Endodermal cell (in vitro differentiated cells): ENCODE data around the gene LYRM4. TPM values are rescaled to one million over a fixed set of nuclear protein-coding genes. Genes with fewer than 3 reads are reported as not detected.

Experiments used
- DNase-seq: peaks from one replicate; pipeline ENCODE4 v3.0.0-alpha.2; 2017
- H3K27ac ChIP-seq: 2 replicates; pipeline ENCODE4 v1.5.1; 2013; ENCODE audit warnings: mild to moderate bottlenecking, low read depth, low read length, moderate library complexity
- H3K27me3 ChIP-seq: 2 replicates; pipeline ENCODE4 v1.6.1; 2013; ENCODE audit warnings: mild to moderate bottlenecking, low read length, moderate library complexity; ENCODE audit not compliant: insufficient read depth, control insufficient read depth, poor library complexity, severe bottlenecking
- H3K36me3 ChIP-seq: 2 replicates; pipeline ENCODE4 v1.7.0; 2013; ENCODE audit warnings: mild to moderate bottlenecking, low read length, moderate library complexity; ENCODE audit not compliant: control insufficient read depth, insufficient read depth
- H3K4me1 ChIP-seq: one replicate; pipeline ENCODE4 v1.7.0; 2013; ENCODE audit warnings: low read length; ENCODE audit not compliant: control insufficient read depth, insufficient read depth
- H3K4me3 ChIP-seq: 2 replicates; pipeline ENCODE4 v1.5.1; 2013; ENCODE audit warnings: mild to moderate bottlenecking, low read length, moderate library complexity
- H3K9ac ChIP-seq: 2 replicates; pipeline ENCODE4 v1.6.1; 2013; ENCODE audit warnings: mild to moderate bottlenecking, low read length, moderate library complexity; ENCODE audit not compliant: poor library complexity, severe bottlenecking; ENCODE audit errors: extremely low read depth
- H3K9me3 ChIP-seq: 2 replicates; pipeline ENCODE4 v1.6.1; 2013; ENCODE audit warnings: mild to moderate bottlenecking, low read length, moderate library complexity; ENCODE audit not compliant: control insufficient read depth
- H3K27ac Mint-ChIP-seq: 2 replicates; pipeline ENCODE4 v1.8.0; 2020; ENCODE audit warnings: mixed read lengths
- H3K27me3 Mint-ChIP-seq: 2 replicates; pipeline ENCODE4 v1.8.0; 2021; ENCODE audit warnings: mild to moderate bottlenecking, mixed read lengths; ENCODE audit not compliant: insufficient read depth
- H3K36me3 Mint-ChIP-seq: 2 replicates; pipeline ENCODE4 v1.8.0; 2020; ENCODE audit warnings: low read depth, mixed read lengths
- H3K4me1 Mint-ChIP-seq: 2 replicates; pipeline ENCODE4 v1.8.0; 2020; ENCODE audit warnings: mixed read lengths
- H3K4me3 Mint-ChIP-seq: 2 replicates; pipeline ENCODE4 v1.8.0; 2020; ENCODE audit warnings: mild to moderate bottlenecking, moderate library complexity, mixed read lengths
- H3K9me3 Mint-ChIP-seq: 2 replicates; pipeline ENCODE4 v1.8.0; 2020; ENCODE audit warnings: mild to moderate bottlenecking, mixed read lengths
- WGBS, 2 experiments: methylation state at CpG; one replicate each; pipeline versions ENCODE4 v1.1.5 to v1.1.7; 2013; ENCODE audit warnings: missing lambda C conversion rate in 2 of 2, mixed read lengths in 1 of 2; ENCODE audit not compliant: insufficient coverage in 1 of 2, insufficient read length in 1 of 2; 5-methylcytosine and 5-hydroxymethylcytosine counted together
- total RNA-seq, 2 donors: library from RNA; stranded (reverse); fragmentation: NEBNext Ultra II Directional in 1 of 2; extraction: Animal tissue kit (Norgen Biotek cat#: 25700) in 1 of 2; gene quantifications; 2 replicates in 1 of 2; 3 replicates in 1 of 2; pipeline ENCODE4 v1.2.1, GENCODE V29; 2021
- TF ChIP-seq, protein P1 (sequence below): fragments of 200-600 bp; sonication (generic); conservative IDR thresholded peaks from 2 replicates; pipeline ENCODE4 v1.5.0; 2021; ENCODE audit warnings: antibody characterized with exemption, mild to moderate bottlenecking

The LYRM4 gene
- total RNA-seq, 2 donors from 2014 or later = 32.1 to 44.3 TPM

DNA sequence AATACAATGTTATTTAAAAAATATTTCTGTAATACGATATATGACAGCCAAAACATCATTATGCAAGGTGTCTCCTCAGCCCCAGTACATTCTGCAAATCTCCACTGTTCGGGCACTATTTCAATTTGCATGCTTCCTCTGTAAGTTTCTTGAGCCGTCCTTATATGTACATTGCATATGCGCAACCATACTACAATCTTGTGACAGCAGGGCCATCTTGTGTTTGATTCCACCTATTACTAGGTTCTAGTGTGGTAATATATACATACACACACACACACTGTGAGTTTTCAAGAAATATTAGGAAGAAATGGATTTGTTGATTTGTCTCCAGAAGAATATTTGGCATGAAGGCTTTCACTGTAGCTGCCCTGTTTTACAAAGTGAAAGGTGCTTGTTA lies 9.8 kb downstream of the LYRM4 start:
- Mint-ChIP-seq H3K27ac (no peak overlapping the region), H3K27me3 (no peaks in the 10 kb centered on the region), H3K4me1 (peaks cover 16% of the 10 kb centered on the region), H3K36me3 (peaks cover 27% of the 10 kb centered on the region), H3K9me3 (peaks cover 5% of the 10 kb centered on the region), H3K4me3 (no peak overlapping the region)
- H3K9ac ChIP-seq = no peak overlapping the region
- H3K4me3 ChIP-seq = no peak overlapping the region
- DNase-seq = no peak
- 98 to 100% methylated on average over 1 to 4 of the region's 4 CpGs for WGBS, 2 experiments
- peaks cover 5% of the 10 kb centered on the region for H3K4me1 ChIP-seq
- TF ChIP-seq, protein P1, sequence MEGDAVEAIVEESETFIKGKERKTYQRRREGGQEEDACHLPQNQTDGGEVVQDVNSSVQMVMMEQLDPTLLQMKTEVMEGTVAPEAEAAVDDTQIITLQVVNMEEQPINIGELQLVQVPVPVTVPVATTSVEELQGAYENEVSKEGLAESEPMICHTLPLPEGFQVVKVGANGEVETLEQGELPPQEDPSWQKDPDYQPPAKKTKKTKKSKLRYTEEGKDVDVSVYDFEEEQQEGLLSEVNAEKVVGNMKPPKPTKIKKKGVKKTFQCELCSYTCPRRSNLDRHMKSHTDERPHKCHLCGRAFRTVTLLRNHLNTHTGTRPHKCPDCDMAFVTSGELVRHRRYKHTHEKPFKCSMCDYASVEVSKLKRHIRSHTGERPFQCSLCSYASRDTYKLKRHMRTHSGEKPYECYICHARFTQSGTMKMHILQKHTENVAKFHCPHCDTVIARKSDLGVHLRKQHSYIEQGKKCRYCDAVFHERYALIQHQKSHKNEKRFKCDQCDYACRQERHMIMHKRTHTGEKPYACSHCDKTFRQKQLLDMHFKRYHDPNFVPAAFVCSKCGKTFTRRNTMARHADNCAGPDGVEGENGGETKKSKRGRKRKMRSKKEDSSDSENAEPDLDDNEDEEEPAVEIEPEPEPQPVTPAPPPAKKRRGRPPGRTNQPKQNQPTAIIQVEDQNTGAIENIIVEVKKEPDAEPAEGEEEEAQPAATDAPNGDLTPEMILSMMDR = no peak
- H3K27ac ChIP-seq = no peak overlapping the region
- H3K9me3 ChIP-seq = peaks cover 9% of the 10 kb centered on the region
- peaks cover 19% of the 10 kb centered on the region for H3K36me3 ChIP-seq
- no peaks in the 10 kb centered on the region for H3K27me3 ChIP-seq

DNA sequence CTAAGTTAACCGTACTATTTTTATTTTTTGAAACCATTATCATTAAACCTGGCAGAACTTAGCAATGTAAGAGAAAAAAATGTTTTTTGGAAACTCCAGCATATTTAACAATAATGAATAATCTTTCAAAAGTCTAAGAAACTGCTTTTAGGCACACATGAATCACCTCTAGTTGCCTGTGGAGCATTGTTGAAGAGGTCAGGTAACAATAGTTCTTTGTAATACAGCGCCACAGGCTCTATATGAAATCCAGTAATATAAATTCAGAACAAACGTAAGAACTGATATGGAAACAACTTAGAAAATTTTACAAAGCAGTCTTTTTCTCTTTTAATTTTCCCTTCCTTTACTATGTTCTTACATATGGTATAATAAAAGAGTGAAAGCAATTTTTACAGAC lies 10.3 kb downstream of the LYRM4 start:
- Mint-ChIP-seq H3K36me3 (peaks cover 27% of the 10 kb centered on the region), H3K4me1 (peaks cover 20% of the 10 kb centered on the region), H3K4me3 (no peak overlapping the region), H3K27ac (no peak overlapping the region), H3K27me3 (no peaks in the 10 kb centered on the region), H3K9me3 (peaks cover 5% of the 10 kb centered on the region)
- H3K9ac ChIP-seq = no peak overlapping the region
- H3K9me3 ChIP-seq = peaks cover 9% of the 10 kb centered on the region
- no peaks in the 10 kb centered on the region for H3K27me3 ChIP-seq
- H3K4me3 ChIP-seq = no peak overlapping the region
- no peak for DNase-seq
- H3K4me1 ChIP-seq = peaks cover 7% of the 10 kb centered on the region
- TF ChIP-seq, protein P1 = no peak
- WGBS, 2 experiments = 91 to 100% methylated on average over 1 to 3 of the region's 3 CpGs
- peaks cover 19% of the 10 kb centered on the region for H3K36me3 ChIP-seq
- H3K27ac ChIP-seq = no peak overlapping the region

DNA sequence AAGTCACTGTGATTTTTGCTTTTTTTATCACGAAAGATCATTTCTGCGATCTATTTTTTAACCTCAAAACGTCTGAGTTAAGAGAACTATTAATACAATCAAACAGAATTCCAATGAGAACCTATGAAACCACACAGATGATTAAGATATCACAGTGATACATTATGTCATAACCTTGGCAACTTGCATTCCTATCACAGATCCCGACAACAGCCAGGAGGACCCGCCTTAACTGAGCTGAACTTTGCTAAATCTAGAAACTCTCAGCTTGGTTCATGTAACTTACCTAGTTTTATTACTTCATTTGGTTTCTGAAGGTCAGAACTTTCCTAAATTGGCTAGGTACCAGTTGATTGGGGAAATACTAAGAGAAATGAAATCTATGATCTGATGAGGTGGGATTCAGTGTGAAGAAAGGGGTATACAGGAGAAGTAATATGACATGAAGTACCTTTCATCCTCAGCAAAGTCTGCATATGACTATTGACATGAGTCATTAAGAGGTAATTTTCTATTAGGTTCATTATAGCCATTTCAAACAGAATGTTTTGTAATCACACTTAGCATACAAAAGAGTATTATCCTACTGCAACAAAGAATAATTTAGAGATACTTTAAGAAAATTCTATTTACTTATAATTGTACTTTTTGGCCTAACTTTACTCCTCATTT lies 11.2 kb downstream of the LYRM4 start:
- TF ChIP-seq, protein P1 = no peak
- no peak overlapping the region for H3K27ac ChIP-seq
- peaks cover 9% of the 10 kb centered on the region for H3K9me3 ChIP-seq
- WGBS, 2 experiments = 86 to 92% methylated on average over 2 to 5 of the region's 5 CpGs
- peaks cover 27% of the 10 kb centered on the region for H3K4me1 Mint-ChIP-seq
- no peak overlapping the region for H3K27ac Mint-ChIP-seq
- no peak overlapping the region for H3K4me3 Mint-ChIP-seq
- H3K27me3 Mint-ChIP-seq = no peaks in the 10 kb centered on the region
- H3K4me3 ChIP-seq = no peak overlapping the region
- no peaks in the 10 kb centered on the region for H3K27me3 ChIP-seq
- H3K4me1 ChIP-seq = peaks cover 13% of the 10 kb centered on the region
- DNase-seq = no peak
- H3K36me3 Mint-ChIP-seq = peaks cover 27% of the 10 kb centered on the region
- H3K36me3 ChIP-seq = peaks cover 19% of the 10 kb centered on the region
- H3K9me3 Mint-ChIP-seq = peaks cover 5% of the 10 kb centered on the region
- no peak overlapping the region for H3K9ac ChIP-seq
